HepG2 (cell line): ENCODE results near the gene SPPL2B. TPM values are rescaled to one million over a fixed set of nuclear protein-coding genes. Genes with fewer than 3 reads are reported as not detected.

Experiments
- AGO1 ChIP-seq: fragments of 200-400 bp; formaldehyde crosslinking; IDR thresholded peaks from 2 replicates; pipeline ENCODE4 v1.6.1; 2017; ENCODE audit warnings: mild to moderate bottlenecking, low read depth, low read length, moderate library complexity; ENCODE audit not compliant: poor library complexity, severe bottlenecking
- AGO2 ChIP-seq: fragments of 200-400 bp; formaldehyde crosslinking; optimal IDR thresholded peaks from 2 replicates; pipeline ENCODE3; 2017; ENCODE audit warnings: mild to moderate bottlenecking, low read depth, low read length, moderate library complexity
- FLYWCH1 ChIP-seq: sonication (generic); formaldehyde crosslinking; IDR thresholded peaks from 2 replicates; pipeline ENCODE4 v1.8.1; 2023; ENCODE audit warnings: mild to moderate bottlenecking, missing genetic modification reagents
- HNRNPUL1 ChIP-seq: fragments of 200-400 bp; formaldehyde crosslinking; IDR thresholded peaks from 2 replicates; pipeline ENCODE4 v1.6.1; 2017; ENCODE audit warnings: low read depth, mild to moderate bottlenecking, low read length, moderate library complexity
- NR2F6 ChIP-seq, 2 experiments: IDR thresholded peaks; 2 replicates each; pipeline ENCODE4 v1.6.1; 2016; ENCODE audit warnings: antibody characterized with exemption in 1 of 2, mild to moderate bottlenecking in 1 of 2
- SALL1 ChIP-seq: sonication (generic); formaldehyde crosslinking; IDR thresholded peaks from 2 replicates; pipeline ENCODE4 v1.8.0; 2022; ENCODE audit warnings: mild to moderate bottlenecking, missing genetic modification reagents
- ZC3H13 ChIP-seq: sonication (generic); formaldehyde crosslinking; IDR thresholded peaks from 2 replicates; pipeline ENCODE4 v1.8.1; 2023; ENCODE audit warnings: mild to moderate bottlenecking, missing genetic modification reagents, moderate library complexity
- ZKSCAN5 ChIP-seq: sonication (generic); formaldehyde crosslinking; IDR thresholded peaks from 2 replicates; pipeline ENCODE4 v1.5.1; 2020; ENCODE audit warnings: mild to moderate bottlenecking, missing genetic modification reagents
- ZNF329 ChIP-seq: sonication (generic); formaldehyde crosslinking; IDR thresholded peaks from 2 replicates; pipeline ENCODE4 v1.9.0; 2021; ENCODE audit warnings: low read depth, mild to moderate bottlenecking, missing genetic modification reagents
- ZNF350 ChIP-seq: sonication (generic); formaldehyde crosslinking; IDR thresholded peaks from 2 replicates; pipeline ENCODE4 v1.4.0; 2020; ENCODE audit warnings: mild to moderate bottlenecking, low read depth, missing genetic modification reagents, borderline replicate concordance
- ZNF660 ChIP-seq: sonication (generic); formaldehyde crosslinking; IDR thresholded peaks from 2 replicates; pipeline ENCODE4 v1.5.1; 2020; ENCODE audit warnings: mild to moderate bottlenecking, low read depth, missing genetic modification reagents, borderline replicate concordance
- ZNF678 ChIP-seq: sonication (generic); formaldehyde crosslinking; IDR thresholded peaks from 2 replicates; pipeline ENCODE4 v1.4.0; 2020; ENCODE audit warnings: mild to moderate bottlenecking, missing genetic modification reagents
- ZNF703 ChIP-seq: sonication (generic); formaldehyde crosslinking; IDR thresholded peaks from 2 replicates; pipeline ENCODE4 v1.5.1; 2020; ENCODE audit warnings: missing genetic modification reagents, mild to moderate bottlenecking, moderate library complexity, borderline replicate concordance
- polyA plus RNA-seq, 8 experiments: library from polyadenylated mRNA; depleted of rRNA in 3 of 8; stranded (reverse) in 7 of 8; unstranded in 1 of 8; fragments of >200 nt; fragmentation: Illumina TruSeq in 4 of 8; extraction: Trizol in 4 of 8; gene quantifications; 2 replicates each; pipeline versions ENCODE4 v1.2.1 to v1.2.3, GENCODE V29; 2011 to 2016; ENCODE audit warnings: low read depth in 4 of 8, missing spikeins in 1 of 8, mixed read lengths in 1 of 8; ENCODE audit not compliant: insufficient read depth in 1 of 8
- total RNA-seq, 5 experiments: library from RNA; depleted of rRNA; stranded (reverse); fragments of >200 nt; fragmentation: Illumina TruSeq; extraction: Trizol; gene quantifications; 2 replicates each; pipeline ENCODE4 v1.2.3, GENCODE V29; 2016; ENCODE audit warnings: low read depth in 1 of 5
- TF ChIP-seq, protein P1 (sequence below): sonication (generic); formaldehyde crosslinking; IDR thresholded peaks from 2 replicates; pipeline ENCODE4 v1.5.1; 2020; ENCODE audit warnings: missing genetic modification reagents, mild to moderate bottlenecking, borderline replicate concordance
- TF ChIP-seq, protein P2 (sequence below): sonication (generic); formaldehyde crosslinking; IDR thresholded peaks from 2 replicates; pipeline ENCODE4; 2020; ENCODE audit warnings: missing genetic modification reagents, mild to moderate bottlenecking, borderline replicate concordance
- TF ChIP-seq, protein P3 (sequence below), 2 experiments: fragments of 450-650 bp in 1 of 2; sonication (generic) in 1 of 2; formaldehyde crosslinking in 1 of 2; IDR thresholded peaks; 2 replicates each; pipeline versions ENCODE4 v1.6.1 to v1.8.0; 2016 to 2022; ENCODE audit warnings: antibody characterized with exemption in 1 of 2, mild to moderate bottlenecking in 1 of 2, missing genetic modification reagents in 1 of 2

SPPL2B gene
- total and polyA plus RNA-seq, 2 of the 13 experiments (the other 11 are each of a cell fraction or from before 2014, with no cell fraction given): 14.9 to 15.2 TPM

DNA sequence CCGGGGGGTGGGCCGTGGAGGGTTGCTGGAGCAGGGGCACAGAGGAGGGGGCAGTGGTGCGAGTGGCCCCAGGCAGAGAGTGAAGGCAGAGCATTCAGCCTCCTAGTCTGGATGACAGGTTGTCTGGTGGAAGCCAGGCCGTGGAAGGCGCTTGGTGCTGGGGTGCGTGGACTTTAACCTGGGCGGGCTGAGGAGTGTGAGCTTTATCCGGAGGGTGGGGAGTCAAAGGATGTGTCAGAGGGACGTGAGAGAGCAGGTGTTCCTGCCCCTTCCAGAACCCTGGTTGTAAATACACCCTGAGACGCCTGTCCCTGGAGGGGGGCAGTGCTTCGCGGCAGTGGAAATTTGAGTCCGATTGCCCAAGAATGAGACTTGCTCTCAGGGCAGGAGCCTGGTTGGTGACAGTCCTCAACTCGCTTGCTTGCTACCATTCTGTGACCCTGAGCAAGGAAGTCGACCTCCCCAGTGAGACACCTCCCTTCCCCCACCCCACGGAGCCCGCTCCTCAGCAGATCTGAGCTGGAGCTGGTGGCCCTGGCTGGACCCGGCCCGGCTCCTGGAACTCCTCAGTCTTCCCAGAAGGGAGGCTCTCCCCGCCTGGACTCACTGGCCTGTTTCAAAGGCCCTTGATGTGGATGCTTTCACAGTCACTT, 2.3 kb downstream of the SPPL2B start (continued):
- TF ChIP-seq ZNF678 (no peak), AGO2 (peak; percentile 18), ZNF329 (CRISPR knock-in tag) (no peak), ZNF703 (CRISPR knock-in tag) (no peak), ZC3H13 (CRISPR knock-in tag) (peak; percentile 7; the same call in 1 of the 2 replicates), ZKSCAN5 (no peak), SALL1 (CRISPR knock-in tag) (peak; percentile 70), NR2F6 (IDR thresholded peaks at IDR 0.05) (peak; percentile 25; the same call in 1 of the 2 replicates), NR2F6 (CRISPR knock-in tag; IDR thresholded peaks at IDR 0.05) (no peak), HNRNPUL1 (no peak), AGO1 (peak; percentile 22), ZNF350 (CRISPR knock-in tag) (no peak), ZNF660 (CRISPR knock-in tag) (no peak), FLYWCH1 (CRISPR knock-in tag) (no peak)
- TF ChIP-seq, protein P1, sequence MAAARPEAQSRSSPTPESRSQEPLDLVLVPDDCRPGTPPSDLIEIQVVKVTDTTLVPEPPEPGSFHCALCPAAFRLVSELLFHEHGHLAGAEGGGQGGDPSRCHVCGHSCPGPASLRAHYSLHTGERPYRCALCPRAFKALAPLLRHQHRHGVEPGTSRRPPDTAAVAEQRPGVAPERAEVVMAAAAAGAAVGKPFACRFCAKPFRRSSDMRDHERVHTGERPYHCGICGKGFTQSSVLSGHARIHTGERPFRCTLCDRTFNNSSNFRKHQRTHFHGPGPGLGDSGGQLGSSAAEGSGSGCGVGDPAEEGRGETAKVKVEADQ: no peak
- TF ChIP-seq, protein P2, sequence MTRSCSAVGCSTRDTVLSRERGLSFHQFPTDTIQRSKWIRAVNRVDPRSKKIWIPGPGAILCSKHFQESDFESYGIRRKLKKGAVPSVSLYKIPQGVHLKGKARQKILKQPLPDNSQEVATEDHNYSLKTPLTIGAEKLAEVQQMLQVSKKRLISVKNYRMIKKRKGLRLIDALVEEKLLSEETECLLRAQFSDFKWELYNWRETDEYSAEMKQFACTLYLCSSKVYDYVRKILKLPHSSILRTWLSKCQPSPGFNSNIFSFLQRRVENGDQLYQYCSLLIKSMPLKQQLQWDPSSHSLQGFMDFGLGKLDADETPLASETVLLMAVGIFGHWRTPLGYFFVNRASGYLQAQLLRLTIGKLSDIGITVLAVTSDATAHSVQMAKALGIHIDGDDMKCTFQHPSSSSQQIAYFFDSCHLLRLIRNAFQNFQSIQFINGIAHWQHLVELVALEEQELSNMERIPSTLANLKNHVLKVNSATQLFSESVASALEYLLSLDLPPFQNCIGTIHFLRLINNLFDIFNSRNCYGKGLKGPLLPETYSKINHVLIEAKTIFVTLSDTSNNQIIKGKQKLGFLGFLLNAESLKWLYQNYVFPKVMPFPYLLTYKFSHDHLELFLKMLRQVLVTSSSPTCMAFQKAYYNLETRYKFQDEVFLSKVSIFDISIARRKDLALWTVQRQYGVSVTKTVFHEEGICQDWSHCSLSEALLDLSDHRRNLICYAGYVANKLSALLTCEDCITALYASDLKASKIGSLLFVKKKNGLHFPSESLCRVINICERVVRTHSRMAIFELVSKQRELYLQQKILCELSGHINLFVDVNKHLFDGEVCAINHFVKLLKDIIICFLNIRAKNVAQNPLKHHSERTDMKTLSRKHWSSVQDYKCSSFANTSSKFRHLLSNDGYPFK (CRISPR knock-in tag): no peak
- TF ChIP-seq, protein P3, sequence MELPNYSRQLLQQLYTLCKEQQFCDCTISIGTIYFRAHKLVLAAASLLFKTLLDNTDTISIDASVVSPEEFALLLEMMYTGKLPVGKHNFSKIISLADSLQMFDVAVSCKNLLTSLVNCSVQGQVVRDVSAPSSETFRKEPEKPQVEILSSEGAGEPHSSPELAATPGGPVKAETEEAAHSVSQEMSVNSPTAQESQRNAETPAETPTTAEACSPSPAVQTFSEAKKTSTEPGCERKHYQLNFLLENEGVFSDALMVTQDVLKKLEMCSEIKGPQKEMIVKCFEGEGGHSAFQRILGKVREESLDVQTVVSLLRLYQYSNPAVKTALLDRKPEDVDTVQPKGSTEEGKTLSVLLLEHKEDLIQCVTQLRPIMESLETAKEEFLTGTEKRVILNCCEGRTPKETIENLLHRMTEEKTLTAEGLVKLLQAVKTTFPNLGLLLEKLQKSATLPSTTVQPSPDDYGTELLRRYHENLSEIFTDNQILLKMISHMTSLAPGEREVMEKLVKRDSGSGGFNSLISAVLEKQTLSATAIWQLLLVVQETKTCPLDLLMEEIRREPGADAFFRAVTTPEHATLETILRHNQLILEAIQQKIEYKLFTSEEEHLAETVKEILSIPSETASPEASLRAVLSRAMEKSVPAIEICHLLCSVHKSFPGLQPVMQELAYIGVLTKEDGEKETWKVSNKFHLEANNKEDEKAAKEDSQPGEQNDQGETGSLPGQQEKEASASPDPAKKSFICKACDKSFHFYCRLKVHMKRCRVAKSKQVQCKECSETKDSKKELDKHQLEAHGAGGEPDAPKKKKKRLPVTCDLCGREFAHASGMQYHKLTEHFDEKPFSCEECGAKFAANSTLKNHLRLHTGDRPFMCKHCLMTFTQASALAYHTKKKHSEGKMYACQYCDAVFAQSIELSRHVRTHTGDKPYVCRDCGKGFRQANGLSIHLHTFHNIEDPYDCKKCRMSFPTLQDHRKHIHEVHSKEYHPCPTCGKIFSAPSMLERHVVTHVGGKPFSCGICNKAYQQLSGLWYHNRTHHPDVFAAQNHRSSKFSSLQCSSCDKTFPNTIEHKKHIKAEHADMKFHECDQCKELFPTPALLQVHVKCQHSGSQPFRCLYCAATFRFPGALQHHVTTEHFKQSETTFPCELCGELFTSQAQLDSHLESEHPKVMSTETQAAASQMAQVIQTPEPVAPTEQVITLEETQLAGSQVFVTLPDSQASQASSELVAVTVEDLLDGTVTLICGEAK (IDR thresholded peaks at IDR 0.05): no peak
- TF ChIP-seq, protein P3 (CRISPR knock-in tag; IDR thresholded peaks at IDR 0.05): peak; percentile 15; the same call in 1 of the 2 replicates
